Superior temporal gyrus (tissue), 1 donor: Measurements from ENCODE around the gene KREMEN1.

Experiments
- DNase-seq: peaks from one replicate; pipeline ENCODE4 v3.0.0-alpha.2; 2016; ENCODE audit errors: extremely low spot score

The KREMEN1 gene

DNA sequence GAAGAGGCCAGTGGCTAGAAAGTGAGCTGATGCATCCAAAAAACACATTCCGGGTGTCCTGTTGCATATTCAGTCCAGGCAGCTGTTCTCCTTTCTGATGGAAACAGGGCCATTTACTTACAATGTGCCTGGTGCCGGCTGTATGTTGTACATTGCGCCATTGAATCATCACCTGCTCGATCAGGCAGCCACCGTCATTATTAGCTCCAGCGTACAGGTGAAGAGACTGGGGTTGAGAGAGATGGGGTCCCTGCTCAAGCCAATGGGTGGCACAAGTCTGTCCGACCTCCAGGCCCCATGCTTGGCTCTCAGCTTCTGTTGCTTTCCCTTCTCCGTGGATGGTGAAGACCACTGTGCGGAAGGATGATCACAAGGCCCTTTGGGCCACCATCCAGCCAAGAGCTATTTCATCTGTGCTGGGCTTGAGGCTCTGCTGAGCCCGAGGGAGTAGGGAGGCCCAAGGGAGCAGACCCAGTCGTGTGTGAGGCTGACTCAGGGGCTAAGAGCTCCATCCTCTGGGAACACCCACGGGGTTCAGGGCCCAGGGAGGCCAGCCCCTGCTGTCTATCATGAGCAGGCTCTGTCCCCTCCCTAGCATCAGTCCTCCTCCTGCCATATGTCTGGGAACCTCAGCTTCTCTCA is 112.1 kb downstream of the KREMEN1 start:
- DNase-seq, result no peak

GRCh38 chr22:29186302-29186701 is 113.5 kb downstream of the KREMEN1 start:
- no peak for DNase-seq

DNA sequence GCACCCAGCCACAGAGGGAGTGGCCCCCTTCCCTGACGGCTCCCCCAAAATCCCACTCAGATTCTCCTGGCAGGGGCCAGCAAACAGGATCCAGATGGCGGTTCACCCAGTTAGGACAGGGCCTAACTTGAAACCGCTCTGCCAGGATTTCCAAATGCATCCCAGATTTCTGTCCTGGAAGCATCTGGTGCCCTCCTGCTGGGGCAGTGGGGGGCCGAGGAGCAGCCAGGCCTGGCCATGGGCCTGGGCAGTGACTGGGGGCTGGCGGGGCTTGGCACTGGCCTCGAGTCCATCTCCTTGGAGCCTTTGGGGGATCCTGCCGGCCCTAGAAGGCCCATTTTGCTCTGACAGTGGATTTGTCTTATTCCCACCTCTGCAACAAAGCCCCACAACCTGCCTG is 115.0 kb downstream of the KREMEN1 start:
- no peak for DNase-seq

GRCh38 chr22:29190051-29190450 is 117.2 kb downstream of the KREMEN1 start:
- DNase-seq, result no peak

DNA sequence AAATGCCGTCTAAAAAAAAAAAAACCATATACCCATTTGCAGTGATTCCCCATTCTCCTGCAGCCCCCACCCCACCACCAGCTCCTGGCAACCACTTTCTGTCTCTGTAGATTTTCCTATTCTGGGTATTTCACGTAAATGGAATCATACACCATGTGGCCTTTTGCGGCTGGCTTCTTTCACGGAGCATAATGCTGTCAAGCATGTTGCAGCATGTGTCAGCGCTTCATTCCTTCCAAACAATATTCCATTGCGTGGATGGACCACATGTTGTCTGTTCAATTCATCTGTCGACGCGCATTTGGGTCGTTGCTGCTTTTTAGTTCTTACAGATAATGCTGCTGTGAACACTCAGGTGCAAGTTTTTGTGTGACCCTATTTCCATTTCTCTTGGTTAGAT is 118.1 kb downstream of the KREMEN1 start:
- DNase-seq, result no peak

DNA sequence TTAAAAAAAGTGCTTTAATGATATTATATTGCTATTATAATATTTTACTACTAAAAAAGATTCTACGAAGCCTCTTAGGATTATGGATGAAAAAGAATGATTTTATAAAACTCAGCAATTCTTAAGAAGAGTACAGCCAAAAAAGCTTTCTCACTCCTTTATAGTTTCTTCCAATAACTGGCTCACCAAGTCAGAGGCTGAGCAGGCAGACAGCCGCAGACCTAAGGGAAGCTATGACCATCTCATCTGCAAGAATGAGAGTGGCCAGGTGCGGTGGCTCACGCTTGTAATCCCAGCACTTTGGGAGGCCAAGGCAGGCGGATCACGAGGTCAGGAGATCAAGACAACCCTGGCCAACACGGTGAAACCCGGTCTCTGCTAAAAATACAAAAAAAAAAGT is 120.2 kb downstream of the KREMEN1 start:
- no peak for DNase-seq

DNA sequence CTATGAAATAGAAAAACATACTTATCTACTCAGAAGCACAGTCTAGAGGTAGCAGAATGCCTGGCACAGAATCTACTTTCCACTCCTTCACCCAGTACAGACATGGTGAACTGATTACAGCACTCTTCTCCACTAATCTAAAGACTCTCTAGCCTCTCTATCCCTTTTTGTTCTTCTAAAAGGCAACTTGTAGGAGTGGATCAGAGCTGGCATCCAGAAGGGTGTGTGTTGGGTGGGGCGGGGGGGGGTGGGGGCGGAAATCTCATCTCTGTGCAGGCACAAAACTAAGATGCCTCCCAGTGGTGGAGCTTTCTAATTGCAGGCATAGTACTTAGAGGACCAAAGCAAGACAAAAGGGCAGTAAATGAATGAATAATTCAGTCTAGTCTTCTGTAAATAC is 121.3 kb downstream of the KREMEN1 start:
- DNase-seq, result no peak

- DNase-seq, result no peak
Observed at GRCh38 chr22:29195118-29195963, 122.5 kb downstream of the KREMEN1 start.

DNA sequence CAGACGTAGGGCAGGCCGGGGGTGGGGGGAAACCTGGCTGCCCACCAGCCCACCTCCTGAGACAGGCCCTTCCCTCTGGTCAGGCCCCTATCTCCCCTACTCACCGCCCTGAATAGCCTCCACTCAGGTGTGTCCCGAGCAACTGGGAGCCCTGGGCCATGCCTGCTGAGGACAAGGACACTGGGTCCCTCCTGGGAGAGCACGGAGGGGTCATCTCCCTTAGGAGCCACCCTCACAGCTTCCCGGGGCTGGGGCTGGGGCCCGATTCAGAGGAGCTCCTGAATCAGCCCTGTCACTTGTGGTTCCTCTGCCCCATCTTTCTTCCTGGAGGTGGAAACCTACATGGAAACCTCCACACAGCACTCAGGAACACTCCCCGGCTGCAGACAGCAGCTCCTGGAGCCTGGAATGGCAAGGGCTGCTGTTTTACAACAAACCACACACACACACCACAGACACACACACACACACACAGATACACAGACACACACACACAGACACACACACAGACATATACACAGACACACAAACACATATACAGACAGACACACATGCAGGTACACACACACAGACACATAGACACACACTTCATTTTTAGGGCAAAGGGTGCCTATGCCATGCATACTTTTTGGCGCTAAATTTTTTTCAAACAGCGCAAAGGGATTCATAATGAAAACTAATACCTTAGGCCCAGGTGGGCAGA is 123.3 kb downstream of the KREMEN1 start:
- DNase-seq, result no peak

- DNase-seq, result no peak
Observed at GRCh38 chr22:29197096-29197495, 124.3 kb downstream of the KREMEN1 start.

DNA sequence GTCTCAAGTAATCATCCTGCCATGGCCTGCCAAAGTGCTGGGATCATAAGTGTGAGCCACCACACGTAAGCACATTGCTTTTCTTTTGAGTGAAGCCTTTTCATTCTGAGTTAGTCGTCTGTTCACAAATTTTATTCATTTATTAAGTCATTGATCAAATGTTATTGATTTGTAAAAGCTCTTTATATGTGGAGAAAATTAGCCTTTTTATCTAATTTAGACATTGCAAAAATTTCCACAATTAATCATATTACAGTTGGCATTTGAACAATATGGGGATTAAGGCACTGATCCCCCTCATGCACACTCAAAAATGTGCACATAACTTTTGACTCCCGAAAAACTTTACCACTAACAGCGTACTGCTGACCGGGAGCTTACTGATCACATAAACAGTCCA is 125.4 kb downstream of the KREMEN1 start:
- DNase-seq, result no peak

DNA sequence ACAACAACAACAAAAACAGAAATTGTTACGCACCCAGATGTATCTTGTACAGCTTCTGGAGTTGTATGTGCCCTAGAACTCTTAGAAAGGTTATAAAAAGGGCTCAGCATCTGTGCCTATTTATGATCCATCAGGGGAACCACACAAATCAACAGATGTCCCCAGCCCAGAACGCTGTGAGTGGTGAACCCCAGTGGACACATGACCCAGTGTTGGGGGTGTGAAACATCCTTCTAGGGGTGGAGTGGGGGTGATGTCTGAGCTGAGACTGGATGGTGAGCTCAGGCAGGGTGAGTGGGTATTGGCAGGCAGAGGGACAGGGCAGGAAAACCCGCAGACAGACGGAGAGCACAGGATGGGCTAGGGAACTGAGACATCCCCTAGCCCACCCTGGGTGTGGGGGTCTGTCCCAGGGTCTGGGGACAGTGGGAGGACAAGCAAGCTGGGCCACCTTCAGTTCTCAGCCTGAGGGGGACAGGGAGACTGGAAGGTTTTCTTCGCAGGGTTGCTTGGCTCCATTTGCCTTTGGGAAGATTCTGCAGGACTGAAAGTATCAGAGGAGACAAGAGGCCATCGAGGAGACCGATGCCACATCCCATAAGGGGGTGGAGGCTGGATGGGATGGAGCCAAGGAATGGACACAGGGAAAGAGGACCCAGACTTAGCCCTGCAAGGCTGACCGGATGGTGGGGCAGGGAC is 127.0 kb downstream of the KREMEN1 start:
- DNase-seq, result no peak

DNA sequence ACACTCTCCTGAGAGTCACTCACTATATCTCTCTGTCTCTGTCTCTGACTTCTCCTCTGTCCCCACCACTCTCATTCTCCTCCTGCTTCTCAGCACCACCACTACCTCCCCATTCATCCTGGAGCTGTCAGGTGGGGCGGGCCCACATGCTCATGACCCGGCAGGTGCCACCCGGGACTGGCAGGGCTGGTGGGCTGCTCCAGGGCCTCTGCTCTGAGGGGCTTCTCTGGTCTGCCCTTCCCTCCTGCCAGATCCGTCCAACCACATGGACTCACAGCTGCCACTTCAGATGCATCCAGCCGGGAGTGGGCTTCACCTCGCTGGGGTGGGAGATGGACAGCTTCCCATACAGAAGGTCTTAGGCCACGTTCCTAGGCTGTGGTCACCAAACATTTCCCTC is 128.1 kb downstream of the KREMEN1 start:
- DNase-seq, result no peak

- no peak for DNase-seq
Observed at GRCh38 chr22:29201782-29202181, 128.9 kb downstream of the KREMEN1 start.

DNA sequence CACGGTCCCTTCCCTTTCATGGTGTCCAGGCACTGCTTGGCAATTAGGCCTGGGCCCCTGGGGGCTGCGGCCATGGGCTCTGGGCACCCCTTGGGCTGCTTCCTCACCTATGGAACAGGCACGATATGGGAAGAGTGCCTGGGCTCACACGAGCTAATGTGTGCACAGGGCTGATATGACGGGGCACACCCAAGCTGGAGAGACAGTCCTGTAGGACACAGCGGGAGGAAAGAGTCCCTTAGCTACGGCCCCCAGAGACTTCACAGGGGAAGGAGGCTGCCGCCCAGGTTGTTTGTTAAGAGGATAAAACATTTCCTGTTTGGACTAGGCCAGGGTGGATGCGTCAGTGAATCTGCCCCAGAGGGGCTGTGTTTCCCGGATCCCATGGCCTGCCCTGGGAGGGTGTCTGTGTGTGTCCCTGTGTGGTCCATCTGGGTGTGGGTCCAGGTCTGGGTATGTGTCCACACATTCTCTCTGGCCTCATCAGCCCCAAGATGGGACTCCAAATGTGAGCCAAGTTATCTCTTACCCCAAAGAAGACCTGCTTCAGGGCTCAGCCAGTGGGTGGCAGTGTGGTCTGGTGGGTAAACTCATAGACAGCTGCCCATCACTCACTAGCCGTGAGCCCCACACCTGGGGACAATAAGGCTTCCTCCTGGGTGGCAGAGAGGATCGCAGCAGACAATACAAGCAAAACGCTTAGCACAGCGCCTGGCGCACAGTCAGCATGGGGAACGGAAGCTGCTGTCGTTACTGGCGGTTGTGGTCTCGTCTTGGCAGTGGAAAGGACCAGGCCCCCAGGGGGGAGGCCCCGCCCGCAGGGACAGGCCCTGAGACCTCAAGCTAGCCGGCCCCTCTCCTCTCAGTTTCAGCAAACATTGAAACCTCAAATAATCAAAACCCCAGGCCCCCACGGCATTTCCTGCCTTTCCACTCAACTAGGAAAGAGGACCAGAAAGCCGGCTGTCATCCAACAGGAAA is 129.7 kb downstream of the KREMEN1 start:
- DNase-seq, result no peak

DNA sequence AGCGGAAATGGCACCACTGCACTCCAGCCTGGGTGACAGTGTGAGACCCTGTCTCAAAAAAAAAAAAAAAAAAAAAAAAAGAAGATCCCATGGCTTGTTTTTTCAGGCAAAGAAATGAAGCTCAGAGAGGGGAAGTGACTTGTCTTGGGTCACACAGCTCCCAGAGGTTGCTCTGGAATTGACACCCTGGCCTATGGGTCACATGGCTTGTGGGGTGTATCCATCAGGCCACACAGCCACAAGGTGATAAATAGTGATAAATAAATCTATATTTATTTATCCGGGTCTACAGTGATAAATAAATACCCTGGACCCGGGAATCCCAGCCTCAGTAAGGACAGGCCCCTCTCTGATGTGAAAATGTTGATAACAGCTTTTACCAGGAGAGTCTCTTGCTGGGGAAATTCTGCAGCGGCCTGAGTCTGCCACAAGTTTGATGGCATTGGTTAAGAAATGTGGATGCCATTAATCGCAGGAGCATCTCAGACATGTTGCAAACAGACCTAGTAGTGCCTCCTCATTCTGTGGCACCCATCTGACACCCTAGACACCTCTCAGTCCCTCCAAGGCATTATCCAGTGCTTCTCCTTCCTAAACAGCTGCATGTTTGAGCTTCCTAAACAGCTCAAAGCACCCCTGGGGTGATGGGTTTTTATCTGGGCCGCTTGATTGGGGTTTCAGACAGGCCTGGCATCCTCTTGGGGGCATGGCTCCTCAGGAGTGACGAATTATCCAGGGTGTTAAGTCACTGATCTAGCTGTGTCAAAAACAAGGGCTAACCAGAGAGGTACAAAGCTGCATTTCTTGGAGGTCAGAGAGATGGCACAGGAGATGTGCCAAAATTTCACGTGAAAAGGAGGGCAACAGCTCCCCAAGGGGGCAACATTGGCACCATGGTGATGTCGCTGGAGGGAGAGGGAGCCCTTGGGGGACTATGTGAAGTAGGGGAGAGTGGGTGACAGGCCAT is 130.9 kb downstream of the KREMEN1 start:
- no peak for DNase-seq

DNA sequence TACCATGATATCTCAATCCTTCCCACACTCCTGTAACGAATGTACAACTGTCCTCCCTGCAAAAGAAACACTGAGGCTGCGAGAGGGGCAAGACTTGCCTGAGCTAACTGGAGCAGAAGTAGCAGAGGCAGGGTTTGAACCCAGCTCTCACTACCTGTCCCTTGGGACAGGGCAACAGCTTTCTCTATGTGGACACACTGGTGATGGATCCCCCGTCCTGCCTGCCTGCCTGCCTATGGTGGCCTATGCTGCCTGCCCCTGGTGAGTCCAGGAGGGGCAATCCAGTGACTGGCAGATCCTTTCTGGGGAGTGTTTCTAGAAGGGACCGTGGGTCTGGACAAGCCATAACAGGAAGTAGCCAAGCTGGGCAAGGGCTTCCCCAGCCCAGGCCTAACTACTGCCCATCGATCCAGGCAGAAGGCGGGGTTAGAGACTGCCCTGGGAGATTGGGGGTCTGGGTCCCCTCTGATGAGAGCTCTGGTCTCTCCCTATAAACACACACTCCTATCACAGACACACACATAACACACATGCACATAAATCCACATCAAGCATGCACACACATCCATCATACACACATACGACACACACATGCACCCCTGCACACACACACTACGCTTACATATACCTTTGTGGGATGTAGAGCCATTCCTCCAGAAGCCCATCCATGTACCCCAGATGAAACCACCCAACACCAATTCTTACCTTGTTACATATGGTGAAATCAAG is 131.8 kb downstream of the KREMEN1 start:
- DNase-seq, result no peak

GRCh38 chr22:29205252-29205593 is 132.4 kb downstream of the KREMEN1 start:
- DNase-seq, result no peak
